ENCODE results near the gene SERPINA9.

Gene SERPINA9

GRCh38 chr14:94455928-94456327 is 20.1 kb downstream of the SERPINA9 start:
- ATAC-seq, result no peak
- no peak for TF ChIP-seq PPARA (CRISPR knock-in tag; IDR thresholded peaks at IDR 0.05; ENCODE audit: borderline replicate concordance)
- TF ChIP-seq RARB (CRISPR knock-in tag; IDR thresholded peaks at IDR 0.05), result no peak
- TF ChIP-seq ZFP3 (CRISPR knock-in tag; IDR thresholded peaks at IDR 0.05), result no peak
- TF ChIP-seq TOX (CRISPR knock-in tag; IDR thresholded peaks at IDR 0.05; ENCODE audit: borderline replicate concordance), result no peak
- TF ChIP-seq ESRRG (CRISPR knock-in tag; IDR thresholded peaks at IDR 0.05), result no peak

- ATAC-seq, result no peak
- no peak for TF ChIP-seq TSHZ2 (CRISPR knock-in tag; IDR thresholded peaks at IDR 0.05)
Observed at GRCh38 chr14:94451826-94452225, 24.2 kb downstream of the SERPINA9 start.

DNA sequence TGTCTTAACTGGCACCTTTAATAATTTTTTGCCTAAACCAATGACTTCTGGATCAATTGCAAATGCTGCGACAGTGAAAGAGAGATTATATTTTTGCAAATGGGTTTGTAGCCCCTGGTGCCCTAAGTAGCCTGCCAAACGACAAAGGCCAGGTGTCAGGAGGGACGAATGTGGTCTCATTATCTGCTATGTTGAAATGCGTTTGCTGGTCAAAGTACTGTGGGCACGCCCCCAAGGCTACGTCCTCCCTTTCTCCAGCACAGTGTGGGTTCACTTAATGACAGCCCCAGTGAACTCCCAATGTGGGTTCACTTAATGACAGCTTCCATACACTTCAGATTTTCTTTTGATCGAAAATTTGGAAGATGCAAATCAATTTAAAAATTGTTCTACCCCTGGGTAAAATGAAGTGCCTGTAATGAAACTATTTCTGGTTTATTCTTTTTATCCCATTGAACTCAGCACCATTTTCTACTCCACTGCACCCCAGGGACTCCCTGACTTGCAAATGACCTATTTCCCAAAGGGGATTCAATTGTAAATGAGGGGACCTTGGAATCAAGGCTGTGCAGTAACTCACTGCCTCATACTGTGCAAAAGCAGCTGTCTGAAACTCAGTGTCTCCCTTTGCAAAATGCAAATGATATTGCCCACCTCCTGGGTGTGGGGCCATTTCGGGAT is 24.8 kb downstream of the SERPINA9 start:
- ATAC-seq, result no peak
- TF ChIP-seq TOX (CRISPR knock-in tag; IDR thresholded peaks at IDR 0.05; ENCODE audit: borderline replicate concordance), result no peak
- no peak for TF ChIP-seq ARNTL (CRISPR knock-in tag; IDR thresholded peaks at IDR 0.05; ENCODE audit: borderline replicate concordance, low read depth)
- TF ChIP-seq ZNF565 (CRISPR knock-in tag; conservative IDR thresholded peaks at IDR 0.05; ENCODE audit: low read depth), result no peak
- no peak for TF ChIP-seq ZFP30 (CRISPR knock-in tag; IDR thresholded peaks at IDR 0.05)
- no peak for TF ChIP-seq TCF4 (CRISPR knock-in tag; IDR thresholded peaks at IDR 0.05; ENCODE audit: borderline replicate concordance)
- TF ChIP-seq SNAI2 (CRISPR knock-in tag; IDR thresholded peaks at IDR 0.05), result no peak
- TF ChIP-seq, protein P1, sequence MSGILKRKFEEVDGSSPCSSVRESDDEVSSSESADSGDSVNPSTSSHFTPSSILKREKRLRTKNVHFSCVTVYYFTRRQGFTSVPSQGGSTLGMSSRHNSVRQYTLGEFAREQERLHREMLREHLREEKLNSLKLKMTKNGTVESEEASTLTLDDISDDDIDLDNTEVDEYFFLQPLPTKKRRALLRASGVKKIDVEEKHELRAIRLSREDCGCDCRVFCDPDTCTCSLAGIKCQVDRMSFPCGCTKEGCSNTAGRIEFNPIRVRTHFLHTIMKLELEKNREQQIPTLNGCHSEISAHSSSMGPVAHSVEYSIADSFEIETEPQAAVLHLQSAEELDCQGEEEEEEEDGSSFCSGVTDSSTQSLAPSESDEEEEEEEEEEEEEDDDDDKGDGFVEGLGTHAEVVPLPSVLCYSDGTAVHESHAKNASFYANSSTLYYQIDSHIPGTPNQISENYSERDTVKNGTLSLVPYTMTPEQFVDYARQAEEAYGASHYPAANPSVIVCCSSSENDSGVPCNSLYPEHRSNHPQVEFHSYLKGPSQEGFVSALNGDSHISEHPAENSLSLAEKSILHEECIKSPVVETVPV (CRISPR knock-in tag; IDR thresholded peaks at IDR 0.05), result no peak
- TF ChIP-seq CSDC2 (CRISPR knock-in tag; IDR thresholded peaks at IDR 0.05), result no peak
- no peak for TF ChIP-seq ISL1 (CRISPR knock-in tag; IDR thresholded peaks at IDR 0.05)
- TF ChIP-seq POU6F1 (CRISPR knock-in tag; IDR thresholded peaks at IDR 0.05; ENCODE audit: borderline replicate concordance, low read depth), result no peak
- TF ChIP-seq OSR1 (CRISPR knock-in tag; IDR thresholded peaks at IDR 0.05), result no peak
- no peak for TF ChIP-seq ZC3H10 (CRISPR knock-in tag; IDR thresholded peaks at IDR 0.05)
- TF ChIP-seq PPARA (CRISPR knock-in tag; IDR thresholded peaks at IDR 0.05; ENCODE audit: borderline replicate concordance), result no peak
- TF ChIP-seq, protein P2, sequence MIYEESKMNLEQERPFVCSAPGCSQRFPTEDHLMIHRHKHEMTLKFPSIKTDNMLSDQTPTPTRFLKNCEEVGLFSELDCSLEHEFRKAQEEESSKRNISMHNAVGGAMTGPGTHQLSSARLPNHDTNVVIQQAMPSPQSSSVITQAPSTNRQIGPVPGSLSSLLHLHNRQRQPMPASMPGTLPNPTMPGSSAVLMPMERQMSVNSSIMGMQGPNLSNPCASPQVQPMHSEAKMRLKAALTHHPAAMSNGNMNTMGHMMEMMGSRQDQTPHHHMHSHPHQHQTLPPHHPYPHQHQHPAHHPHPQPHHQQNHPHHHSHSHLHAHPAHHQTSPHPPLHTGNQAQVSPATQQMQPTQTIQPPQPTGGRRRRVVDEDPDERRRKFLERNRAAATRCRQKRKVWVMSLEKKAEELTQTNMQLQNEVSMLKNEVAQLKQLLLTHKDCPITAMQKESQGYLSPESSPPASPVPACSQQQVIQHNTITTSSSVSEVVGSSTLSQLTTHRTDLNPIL (CRISPR knock-in tag; IDR thresholded peaks at IDR 0.05; ENCODE audit: low read depth), result no peak
- no peak for TF ChIP-seq GLIS3 (CRISPR knock-in tag; IDR thresholded peaks at IDR 0.05)
- no peak for TF ChIP-seq RARB (CRISPR knock-in tag; IDR thresholded peaks at IDR 0.05)
- no peak for TF ChIP-seq BACH2 (CRISPR knock-in tag; IDR thresholded peaks at IDR 0.05; ENCODE audit: borderline replicate concordance)

DNA sequence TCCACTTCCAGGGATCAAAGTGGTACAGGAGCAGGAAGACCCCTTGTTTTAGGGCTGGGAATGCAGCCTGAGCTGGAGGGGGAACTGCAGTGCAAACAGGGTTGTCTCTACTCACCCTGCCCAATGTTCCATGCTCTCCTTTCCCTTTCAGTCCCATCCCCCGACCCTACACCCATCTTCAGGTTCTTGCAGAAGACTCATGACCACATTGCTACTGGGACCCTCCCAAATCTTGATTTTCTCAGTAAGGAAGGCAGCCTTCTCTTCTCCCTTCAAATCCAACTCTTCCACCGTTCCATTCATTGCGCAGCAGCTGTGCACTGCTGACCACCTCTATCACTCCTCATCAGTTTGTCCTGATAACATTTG is 25.3 kb downstream of the SERPINA9 start:
- no peak for ATAC-seq
- TF ChIP-seq BACH2 (CRISPR knock-in tag; IDR thresholded peaks at IDR 0.05; ENCODE audit: borderline replicate concordance), result no peak
- no peak for TF ChIP-seq GLIS3 (CRISPR knock-in tag; IDR thresholded peaks at IDR 0.05)
- TF ChIP-seq TSHZ2 (CRISPR knock-in tag; IDR thresholded peaks at IDR 0.05), result no peak
- TF ChIP-seq POU6F1 (CRISPR knock-in tag; IDR thresholded peaks at IDR 0.05; ENCODE audit: borderline replicate concordance, low read depth), result no peak
- no peak for TF ChIP-seq ZNF70 (CRISPR knock-in tag; IDR thresholded peaks at IDR 0.05)
- TF ChIP-seq ZFP3 (CRISPR knock-in tag; IDR thresholded peaks at IDR 0.05), result no peak
- no peak for TF ChIP-seq RARB (CRISPR knock-in tag; IDR thresholded peaks at IDR 0.05)
- TF ChIP-seq PPARA (CRISPR knock-in tag; IDR thresholded peaks at IDR 0.05; ENCODE audit: borderline replicate concordance), result no peak
- no peak for TF ChIP-seq ISL1 (CRISPR knock-in tag; IDR thresholded peaks at IDR 0.05)
- no peak for TF ChIP-seq ZNF8 (CRISPR knock-in tag; IDR thresholded peaks at IDR 0.05)
- no peak for TF ChIP-seq CSDC2 (CRISPR knock-in tag; IDR thresholded peaks at IDR 0.05)
- no peak for TF ChIP-seq OSR1 (CRISPR knock-in tag; IDR thresholded peaks at IDR 0.05)
- no peak for TF ChIP-seq TOX (CRISPR knock-in tag; IDR thresholded peaks at IDR 0.05; ENCODE audit: borderline replicate concordance)
- no peak for TF ChIP-seq ZFP30 (CRISPR knock-in tag; IDR thresholded peaks at IDR 0.05)
- no peak for TF ChIP-seq ESRRG (CRISPR knock-in tag; IDR thresholded peaks at IDR 0.05)
